ENCODE data around the gene CD47. TPM values are rescaled to one million over a fixed set of nuclear protein-coding genes. Genes with fewer than 3 reads are reported as not detected.

The CD47 gene
- total and polyA plus RNA-seq, 10 of the 15 experiments (the other 5 are each of a cell fraction or from before 2014, with no cell fraction given) = 22.9 to 175 (median 81.1) TPM

- TF ChIP-seq, protein P1, sequence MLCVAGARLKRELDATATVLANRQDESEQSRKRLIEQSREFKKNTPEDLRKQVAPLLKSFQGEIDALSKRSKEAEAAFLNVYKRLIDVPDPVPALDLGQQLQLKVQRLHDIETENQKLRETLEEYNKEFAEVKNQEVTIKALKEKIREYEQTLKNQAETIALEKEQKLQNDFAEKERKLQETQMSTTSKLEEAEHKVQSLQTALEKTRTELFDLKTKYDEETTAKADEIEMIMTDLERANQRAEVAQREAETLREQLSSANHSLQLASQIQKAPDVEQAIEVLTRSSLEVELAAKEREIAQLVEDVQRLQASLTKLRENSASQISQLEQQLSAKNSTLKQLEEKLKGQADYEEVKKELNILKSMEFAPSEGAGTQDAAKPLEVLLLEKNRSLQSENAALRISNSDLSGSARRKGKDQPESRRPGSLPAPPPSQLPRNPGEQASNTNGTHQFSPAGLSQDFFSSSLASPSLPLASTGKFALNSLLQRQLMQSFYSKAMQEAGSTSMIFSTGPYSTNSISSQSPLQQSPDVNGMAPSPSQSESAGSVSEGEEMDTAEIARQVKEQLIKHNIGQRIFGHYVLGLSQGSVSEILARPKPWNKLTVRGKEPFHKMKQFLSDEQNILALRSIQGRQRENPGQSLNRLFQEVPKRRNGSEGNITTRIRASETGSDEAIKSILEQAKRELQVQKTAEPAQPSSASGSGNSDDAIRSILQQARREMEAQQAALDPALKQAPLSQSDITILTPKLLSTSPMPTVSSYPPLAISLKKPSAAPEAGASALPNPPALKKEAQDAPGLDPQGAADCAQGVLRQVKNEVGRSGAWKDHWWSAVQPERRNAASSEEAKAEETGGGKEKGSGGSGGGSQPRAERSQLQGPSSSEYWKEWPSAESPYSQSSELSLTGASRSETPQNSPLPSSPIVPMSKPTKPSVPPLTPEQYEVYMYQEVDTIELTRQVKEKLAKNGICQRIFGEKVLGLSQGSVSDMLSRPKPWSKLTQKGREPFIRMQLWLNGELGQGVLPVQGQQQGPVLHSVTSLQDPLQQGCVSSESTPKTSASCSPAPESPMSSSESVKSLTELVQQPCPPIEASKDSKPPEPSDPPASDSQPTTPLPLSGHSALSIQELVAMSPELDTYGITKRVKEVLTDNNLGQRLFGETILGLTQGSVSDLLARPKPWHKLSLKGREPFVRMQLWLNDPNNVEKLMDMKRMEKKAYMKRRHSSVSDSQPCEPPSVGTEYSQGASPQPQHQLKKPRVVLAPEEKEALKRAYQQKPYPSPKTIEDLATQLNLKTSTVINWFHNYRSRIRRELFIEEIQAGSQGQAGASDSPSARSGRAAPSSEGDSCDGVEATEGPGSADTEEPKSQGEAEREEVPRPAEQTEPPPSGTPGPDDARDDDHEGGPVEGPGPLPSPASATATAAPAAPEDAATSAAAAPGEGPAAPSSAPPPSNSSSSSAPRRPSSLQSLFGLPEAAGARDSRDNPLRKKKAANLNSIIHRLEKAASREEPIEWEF (IDR thresholded peaks at IDR 0.05; ENCODE audit: insufficient replicate concordance, low read depth, low read length) = no peak
- TF ChIP-seq HDAC6 (IDR thresholded peaks at IDR 0.05; ENCODE audit: unreplicated experiment) (no peak), BACH1 (IDR thresholded peaks at IDR 0.05; ENCODE audit: borderline replicate concordance) (peak; percentile 74; the same call in 1 of the 2 replicates), FOXK2 (IDR thresholded peaks at IDR 0.05) (no peak), ZNF592 (IDR thresholded peaks at IDR 0.05) (no peak), ATF7 (IDR thresholded peaks at IDR 0.05; ENCODE audit: low read depth) (peak; percentile 46; the same call in 1 of the 2 replicates), BMI1 (IDR thresholded peaks at IDR 0.05; ENCODE audit: borderline replicate concordance) (peak; percentile 46; the same call in 1 of the 2 replicates), MTA2 (IDR thresholded peaks at IDR 0.05; ENCODE audit: low read depth) (peak; percentile 94), KLF5 (IDR thresholded peaks at IDR 0.05; ENCODE audit: partially characterized antibody) (no peak), HCFC1 (IDR thresholded peaks at IDR 0.05; ENCODE audit: low read length) (no peak), HSF1 (IDR thresholded peaks at IDR 0.05; ENCODE audit: low read depth, low read length) (no peak), POU2F2 (IDR thresholded peaks at IDR 0.05; ENCODE audit: borderline replicate concordance, low read depth, low read length) (peak; percentile 88; the same call in 1 of the 3 replicates)
- TF ChIP-seq, protein P2, sequence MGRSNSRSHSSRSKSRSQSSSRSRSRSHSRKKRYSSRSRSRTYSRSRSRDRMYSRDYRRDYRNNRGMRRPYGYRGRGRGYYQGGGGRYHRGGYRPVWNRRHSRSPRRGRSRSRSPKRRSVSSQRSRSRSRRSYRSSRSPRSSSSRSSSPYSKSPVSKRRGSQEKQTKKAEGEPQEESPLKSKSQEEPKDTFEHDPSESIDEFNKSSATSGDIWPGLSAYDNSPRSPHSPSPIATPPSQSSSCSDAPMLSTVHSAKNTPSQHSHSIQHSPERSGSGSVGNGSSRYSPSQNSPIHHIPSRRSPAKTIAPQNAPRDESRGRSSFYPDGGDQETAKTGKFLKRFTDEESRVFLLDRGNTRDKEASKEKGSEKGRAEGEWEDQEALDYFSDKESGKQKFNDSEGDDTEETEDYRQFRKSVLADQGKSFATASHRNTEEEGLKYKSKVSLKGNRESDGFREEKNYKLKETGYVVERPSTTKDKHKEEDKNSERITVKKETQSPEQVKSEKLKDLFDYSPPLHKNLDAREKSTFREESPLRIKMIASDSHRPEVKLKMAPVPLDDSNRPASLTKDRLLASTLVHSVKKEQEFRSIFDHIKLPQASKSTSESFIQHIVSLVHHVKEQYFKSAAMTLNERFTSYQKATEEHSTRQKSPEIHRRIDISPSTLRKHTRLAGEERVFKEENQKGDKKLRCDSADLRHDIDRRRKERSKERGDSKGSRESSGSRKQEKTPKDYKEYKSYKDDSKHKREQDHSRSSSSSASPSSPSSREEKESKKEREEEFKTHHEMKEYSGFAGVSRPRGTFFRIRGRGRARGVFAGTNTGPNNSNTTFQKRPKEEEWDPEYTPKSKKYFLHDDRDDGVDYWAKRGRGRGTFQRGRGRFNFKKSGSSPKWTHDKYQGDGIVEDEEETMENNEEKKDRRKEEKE (IDR thresholded peaks at IDR 0.05) = no peak
- TF ChIP-seq, protein P3, sequence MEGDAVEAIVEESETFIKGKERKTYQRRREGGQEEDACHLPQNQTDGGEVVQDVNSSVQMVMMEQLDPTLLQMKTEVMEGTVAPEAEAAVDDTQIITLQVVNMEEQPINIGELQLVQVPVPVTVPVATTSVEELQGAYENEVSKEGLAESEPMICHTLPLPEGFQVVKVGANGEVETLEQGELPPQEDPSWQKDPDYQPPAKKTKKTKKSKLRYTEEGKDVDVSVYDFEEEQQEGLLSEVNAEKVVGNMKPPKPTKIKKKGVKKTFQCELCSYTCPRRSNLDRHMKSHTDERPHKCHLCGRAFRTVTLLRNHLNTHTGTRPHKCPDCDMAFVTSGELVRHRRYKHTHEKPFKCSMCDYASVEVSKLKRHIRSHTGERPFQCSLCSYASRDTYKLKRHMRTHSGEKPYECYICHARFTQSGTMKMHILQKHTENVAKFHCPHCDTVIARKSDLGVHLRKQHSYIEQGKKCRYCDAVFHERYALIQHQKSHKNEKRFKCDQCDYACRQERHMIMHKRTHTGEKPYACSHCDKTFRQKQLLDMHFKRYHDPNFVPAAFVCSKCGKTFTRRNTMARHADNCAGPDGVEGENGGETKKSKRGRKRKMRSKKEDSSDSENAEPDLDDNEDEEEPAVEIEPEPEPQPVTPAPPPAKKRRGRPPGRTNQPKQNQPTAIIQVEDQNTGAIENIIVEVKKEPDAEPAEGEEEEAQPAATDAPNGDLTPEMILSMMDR (IDR thresholded peaks at IDR 0.05 in 2 of 3, conservative IDR thresholded peaks at IDR 0.05 in 1 of 3; ENCODE audit: control insufficient read depth in 2 of 3, extremely low read depth in 1 of 3, insufficient read depth in 1 of 3, low read depth in 3 of 3, low read length in 3 of 3) = no peak
Observed at GRCh38 chr3:108088697-108089096, 2.1 kb downstream of the CD47 start (continued).
